H9 (cell line): ENCODE data around the gene WFIKKN2. TPM values are rescaled to one million over a fixed set of nuclear protein-coding genes. Genes with fewer than 3 reads are reported as not detected.

Experiments
- DNase-seq: peaks from one replicate; pipeline ENCODE4 v3.0.0-alpha.2; 2017
- H2AFZ ChIP-seq: one replicate; pipeline ENCODE4 v1.6.1; 2013; ENCODE audit warnings: mild to moderate bottlenecking, low read length, control low read depth, moderate library complexity
- H2AK5ac ChIP-seq: 2 replicates; pipeline ENCODE4 v1.6.1; 2013; ENCODE audit warnings: low read length, control low read depth, mixed read lengths; ENCODE audit not compliant: insufficient read length
- H2BK120ac ChIP-seq: one replicate; pipeline ENCODE4 v1.6.1; 2013; ENCODE audit warnings: low read depth, mild to moderate bottlenecking, low read length, control low read depth, inconsistent platforms; ENCODE audit not compliant: poor library complexity, severe bottlenecking
- H2BK12ac ChIP-seq: 2 replicates; pipeline ENCODE4 v1.6.1; 2013; ENCODE audit warnings: low read length, control low read depth, mixed read lengths, low read depth; ENCODE audit not compliant: insufficient read length
- H2BK15ac ChIP-seq: 2 replicates; pipeline ENCODE4 v1.6.1; 2013; ENCODE audit warnings: low read depth, low read length, control low read depth
- H2BK20ac ChIP-seq: one replicate; pipeline ENCODE4 v1.6.1; 2013; ENCODE audit warnings: low read depth, mild to moderate bottlenecking, low read length, control low read depth, inconsistent platforms; ENCODE audit not compliant: poor library complexity, severe bottlenecking
- H2BK5ac ChIP-seq: 2 replicates; pipeline ENCODE4 v1.6.1; 2013; ENCODE audit warnings: low read length, control low read depth, mixed read lengths; ENCODE audit not compliant: insufficient read length
- H3K14ac ChIP-seq: 2 replicates; pipeline ENCODE4 v1.6.1; 2013; ENCODE audit warnings: low read length, control low read depth; ENCODE audit not compliant: insufficient read depth
- H3K18ac ChIP-seq: 2 replicates; pipeline ENCODE4 v1.6.1; 2013; ENCODE audit warnings: low read depth, mild to moderate bottlenecking, mixed read lengths, low read length, control low read depth; ENCODE audit not compliant: insufficient read length
- H3K23ac ChIP-seq: 2 replicates; pipeline ENCODE4 v1.6.1; 2013; ENCODE audit warnings: low read length, control low read depth, mixed read lengths, low read depth; ENCODE audit not compliant: insufficient read length
- H3K23me2 ChIP-seq: 2 replicates; pipeline ENCODE4 v1.6.1; 2013; ENCODE audit warnings: low read depth, mild to moderate bottlenecking, mixed read lengths, low read length, control low read depth; ENCODE audit not compliant: insufficient read length, poor library complexity, severe bottlenecking
- H3K27ac ChIP-seq: 2 replicates; pipeline ENCODE4 v1.5.1; 2013; ENCODE audit warnings: low read length, control low read depth, mixed read lengths, low read depth; ENCODE audit not compliant: insufficient read length
- H3K27me3 ChIP-seq: 2 replicates; pipeline ENCODE4 v1.6.1; 2013; ENCODE audit warnings: low read length, control low read depth, inconsistent platforms; ENCODE audit not compliant: insufficient read depth
- H3K4ac ChIP-seq: 2 replicates; pipeline ENCODE4 v1.6.1; 2013; ENCODE audit warnings: low read depth, mild to moderate bottlenecking, control low read depth, inconsistent platforms, low read length, moderate library complexity
- H3K4me1 ChIP-seq: 2 replicates; pipeline ENCODE4 v1.6.1; 2013; ENCODE audit warnings: low read length, control low read depth, inconsistent platforms; ENCODE audit not compliant: insufficient read depth
- H3K4me2 ChIP-seq: 2 replicates; pipeline ENCODE4 v1.6.1; 2013; ENCODE audit warnings: low read length, control low read depth, mixed read lengths; ENCODE audit not compliant: insufficient read length, insufficient read depth
- H3K56ac ChIP-seq: 2 replicates; pipeline ENCODE4 v1.6.1; 2013; ENCODE audit warnings: low read depth, mild to moderate bottlenecking, mixed read lengths, low read length, control low read depth; ENCODE audit not compliant: insufficient read length
- H3K79me1 ChIP-seq: 2 replicates; pipeline ENCODE4 v1.6.1; 2013; ENCODE audit warnings: low read depth, mild to moderate bottlenecking, moderate library complexity, low read length, control low read depth, inconsistent platforms; ENCODE audit not compliant: insufficient read depth, poor library complexity, severe bottlenecking
- H3K79me2 ChIP-seq: 2 replicates; pipeline ENCODE4 v1.6.1; 2013; ENCODE audit warnings: low read length, control low read depth, inconsistent platforms; ENCODE audit not compliant: insufficient read depth
- H3K9ac ChIP-seq: 2 replicates; pipeline ENCODE4 v1.6.1; 2013; ENCODE audit warnings: low read length, control low read depth, mixed read lengths; ENCODE audit not compliant: insufficient read length; ENCODE audit errors: extremely low read depth
- H3K9me3 ChIP-seq: one replicate; pipeline ENCODE4 v1.6.1; 2013; ENCODE audit warnings: low read depth, low read length, inconsistent platforms; ENCODE audit not compliant: control insufficient read depth
- H3T11ph ChIP-seq: one replicate; pipeline ENCODE4 v1.6.1; 2013; ENCODE audit warnings: mild to moderate bottlenecking, low read length, control low read depth, inconsistent platforms
- H4K20me1 ChIP-seq: one replicate; pipeline ENCODE4 v1.6.1; 2013; ENCODE audit not compliant: control insufficient read depth, insufficient read length, insufficient read depth
- H4K5ac ChIP-seq: 2 replicates; pipeline ENCODE4 v1.6.1; 2013; ENCODE audit warnings: low read depth, mild to moderate bottlenecking, mixed read lengths, low read length, control low read depth; ENCODE audit not compliant: insufficient read length
- H4K8ac ChIP-seq: replicated peaks from 2 replicates; pipeline ENCODE4 v1.6.1; 2013; ENCODE audit warnings: low read length, control low read depth, mixed read lengths, low read depth; ENCODE audit not compliant: insufficient read length
- H4K91ac ChIP-seq: 2 replicates; pipeline ENCODE4 v1.6.1; 2013; ENCODE audit warnings: low read depth, mild to moderate bottlenecking, moderate library complexity, mixed read lengths, low read length, control low read depth; ENCODE audit not compliant: insufficient read length
- H3K27ac Mint-ChIP-seq, 3 experiments: 2 replicates in 2 of 3; 3 replicates in 1 of 3; pipeline ENCODE4 v1.8.0; 2020 to 2021; ENCODE audit warnings: mixed read lengths in 3 of 3, mild to moderate bottlenecking in 1 of 3, moderate library complexity in 1 of 3
- H3K27me3 Mint-ChIP-seq: 2 replicates; pipeline ENCODE4 v1.8.0; 2021; ENCODE audit warnings: low read depth, mild to moderate bottlenecking, moderate library complexity, mixed read lengths
- H3K36me3 Mint-ChIP-seq, 3 experiments: 2 replicates in 2 of 3; 3 replicates in 1 of 3; pipeline ENCODE4 v1.8.0; 2020 to 2021; ENCODE audit warnings: low read depth in 3 of 3, mixed read lengths in 3 of 3; ENCODE audit not compliant: insufficient read depth in 1 of 3
- H3K4me1 Mint-ChIP-seq, 2 experiments: 2 replicates each; pipeline ENCODE4 v1.8.0; 2020; ENCODE audit warnings: mixed read lengths in 2 of 2
- H3K4me3 Mint-ChIP-seq, 2 experiments: 2 replicates in 1 of 2; 3 replicates in 1 of 2; pipeline ENCODE4 v1.8.0; 2020 to 2021; ENCODE audit warnings: mild to moderate bottlenecking in 2 of 2, mixed read lengths in 2 of 2, moderate library complexity in 1 of 2
- H3K9me3 Mint-ChIP-seq, 2 experiments: 2 replicates in 1 of 2; 3 replicates in 1 of 2; pipeline ENCODE4 v1.8.0; 2020; ENCODE audit warnings: mild to moderate bottlenecking in 2 of 2, mixed read lengths in 2 of 2, moderate library complexity in 1 of 2
- WGBS: extraction: QIAGEN DNeasy Blood & Tissue Kit; methylation state at CpG from one replicate; pipeline ENCODE4 v1.1.7; 2013; ENCODE audit warnings: missing lambda C conversion rate, low lambda C conversion rate, mixed read lengths; ENCODE audit not compliant: insufficient read length; ENCODE audit errors: extremely low coverage; 5-methylcytosine and 5-hydroxymethylcytosine counted together
- total RNA-seq: library from RNA; stranded (reverse); gene quantifications from 2 replicates; pipeline ENCODE4 v1.2.1, GENCODE V29; 2021
- TF ChIP-seq, protein P1 (sequence below): fragments of 200-600 bp; sonication (generic); conservative IDR thresholded peaks from 3 replicates; pipeline ENCODE4 v1.8.0; 2021; ENCODE audit warnings: antibody characterized with exemption, mild to moderate bottlenecking

Gene WFIKKN2
- total RNA-seq, 1 experiment from 2014 or later, result 1.1 TPM

DNA sequence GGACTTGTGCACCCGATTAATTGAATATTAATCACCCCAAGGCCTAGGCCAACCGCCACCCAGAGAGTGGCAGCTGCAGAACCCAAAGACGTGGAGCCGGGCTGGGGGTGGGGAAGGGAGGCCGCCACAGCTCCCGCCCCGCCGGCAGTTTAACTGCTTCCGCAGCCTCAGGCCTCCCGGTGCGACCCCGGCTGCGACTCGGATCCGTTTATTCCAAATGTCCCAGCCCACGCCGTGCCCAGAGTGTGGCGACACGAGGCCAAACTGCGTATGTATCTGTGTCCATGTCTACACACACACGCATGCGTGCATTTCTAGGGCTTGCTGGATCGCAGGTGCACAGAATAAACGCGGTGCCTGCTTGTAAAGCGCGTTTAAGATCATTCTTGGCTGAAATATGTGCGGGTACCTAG, 31.6 kb downstream of the WFIKKN2 start:
- peak overlapping the region; percentile 90 to 93 for H3K4me3 Mint-ChIP-seq
- peak overlapping the region; percentile 99 to 100 (median 99) for H3K27ac Mint-ChIP-seq
- H3K4me1 ChIP-seq, result no peaks in the 10 kb centered on the region
- H3K4ac ChIP-seq, result peak overlapping the region; percentile 13; the same call in 1 of the 2 replicates
- no peak overlapping the region for H2AFZ ChIP-seq
- no peaks in the 10 kb centered on the region for H4K20me1 ChIP-seq
- no peaks in the 10 kb centered on the region; a peak in 2 of 5 replicates for H3K9me3 Mint-ChIP-seq
- peaks cover 7% of the 10 kb centered on the region; the same call in 1 of the 2 replicates for H3K79me2 ChIP-seq
- no peaks in the 10 kb centered on the region for H3K9me3 ChIP-seq
- no peaks in the 10 kb centered on the region for H3K27me3 Mint-ChIP-seq
- peak; percentile 84 for DNase-seq
- H3K36me3 Mint-ChIP-seq, result peaks cover 5 to 20% (median 13%) of the 10 kb centered on the region in 3 experiments; a peak in 6 of 7 replicates
- TF ChIP-seq, protein P1, sequence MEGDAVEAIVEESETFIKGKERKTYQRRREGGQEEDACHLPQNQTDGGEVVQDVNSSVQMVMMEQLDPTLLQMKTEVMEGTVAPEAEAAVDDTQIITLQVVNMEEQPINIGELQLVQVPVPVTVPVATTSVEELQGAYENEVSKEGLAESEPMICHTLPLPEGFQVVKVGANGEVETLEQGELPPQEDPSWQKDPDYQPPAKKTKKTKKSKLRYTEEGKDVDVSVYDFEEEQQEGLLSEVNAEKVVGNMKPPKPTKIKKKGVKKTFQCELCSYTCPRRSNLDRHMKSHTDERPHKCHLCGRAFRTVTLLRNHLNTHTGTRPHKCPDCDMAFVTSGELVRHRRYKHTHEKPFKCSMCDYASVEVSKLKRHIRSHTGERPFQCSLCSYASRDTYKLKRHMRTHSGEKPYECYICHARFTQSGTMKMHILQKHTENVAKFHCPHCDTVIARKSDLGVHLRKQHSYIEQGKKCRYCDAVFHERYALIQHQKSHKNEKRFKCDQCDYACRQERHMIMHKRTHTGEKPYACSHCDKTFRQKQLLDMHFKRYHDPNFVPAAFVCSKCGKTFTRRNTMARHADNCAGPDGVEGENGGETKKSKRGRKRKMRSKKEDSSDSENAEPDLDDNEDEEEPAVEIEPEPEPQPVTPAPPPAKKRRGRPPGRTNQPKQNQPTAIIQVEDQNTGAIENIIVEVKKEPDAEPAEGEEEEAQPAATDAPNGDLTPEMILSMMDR, result no peak
- H3K14ac ChIP-seq, result peak overlapping the region; percentile 88
- H4K5ac ChIP-seq, result peak overlapping the region; percentile 38
- no peak overlapping the region for H2AK5ac ChIP-seq
- H3K18ac ChIP-seq, result peak overlapping the region; percentile 96
- H3T11ph ChIP-seq, result no peak overlapping the region
- H3K27me3 ChIP-seq, result no peaks in the 10 kb centered on the region
- H3K23ac ChIP-seq, result no peak overlapping the region
- H3K9ac ChIP-seq, result peak overlapping the region; percentile 73
- H2BK12ac ChIP-seq, result no peak overlapping the region
- no peak overlapping the region for H2BK20ac ChIP-seq
- peaks cover 27 to 30% of the 10 kb centered on the region in 2 experiments for H3K4me1 Mint-ChIP-seq
- H3K4me2 ChIP-seq, result peak overlapping the region; percentile 71
- no peak overlapping the region for H4K8ac ChIP-seq
- H3K56ac ChIP-seq, result no peak overlapping the region
- H2BK15ac ChIP-seq, result no peak overlapping the region
- peaks cover 3% of the 10 kb centered on the region for H3K79me1 ChIP-seq
- no peak overlapping the region for H2BK120ac ChIP-seq
- WGBS, result no CpG with 5 or more reads among the region's 28 CpGs
- no peak overlapping the region for H4K91ac ChIP-seq
- H2BK5ac ChIP-seq, result peak overlapping the region; percentile 31
- H3K27ac ChIP-seq, result peak overlapping the region; percentile 64
- H3K23me2 ChIP-seq, result peaks cover 4% of the 10 kb centered on the region
